ENCODE data around the gene ACOT13.
"Not testable (repeated sequence)": the region's sequence is repeated elsewhere in the genome, so short reads cannot be mapped to it uniquely, and the experiment has no call there.

The ACOT13 gene

GRCh38 chr6:24730653-24731052 is 63.8 kb downstream of the ACOT13 start:
- DNase-seq (ENCODE audit: low spot score): not testable (repeated sequence)

- DNase-seq (ENCODE audit: low spot score): not testable (repeated sequence)
Measured at GRCh38 chr6:24731456-24732134, 64.7 kb downstream of the ACOT13 start.

DNA sequence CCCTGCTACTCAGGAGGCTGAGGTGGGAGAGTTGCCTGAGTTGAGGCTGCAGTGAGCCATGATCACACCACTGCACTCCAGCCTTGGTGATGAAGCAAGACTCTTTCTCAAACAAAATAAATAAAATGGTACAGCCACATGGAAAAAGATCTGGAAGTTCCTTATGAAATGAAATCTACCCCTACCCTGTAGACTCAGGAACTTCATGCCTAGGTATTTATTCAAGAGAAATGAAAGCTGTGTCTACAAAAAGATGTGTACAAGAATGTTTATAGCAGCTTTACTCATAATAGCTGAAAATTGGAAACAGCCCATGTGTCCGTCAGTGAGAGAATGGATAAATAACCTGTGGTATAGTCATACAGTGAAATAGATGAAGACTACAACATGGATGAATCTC is 67.3 kb downstream of the ACOT13 start:
- DNase-seq (ENCODE audit: low spot score): no peak

- DNase-seq (ENCODE audit: low spot score): not testable (repeated sequence)
Measured at GRCh38 chr6:24734710-24735109, 67.8 kb downstream of the ACOT13 start.

- no peak for DNase-seq (ENCODE audit: low spot score)
Measured at GRCh38 chr6:24738741-24739140, 71.9 kb downstream of the ACOT13 start.

- no peak for DNase-seq (ENCODE audit: low spot score)
Measured at GRCh38 chr6:24740861-24741260, 74.0 kb downstream of the ACOT13 start.

DNA sequence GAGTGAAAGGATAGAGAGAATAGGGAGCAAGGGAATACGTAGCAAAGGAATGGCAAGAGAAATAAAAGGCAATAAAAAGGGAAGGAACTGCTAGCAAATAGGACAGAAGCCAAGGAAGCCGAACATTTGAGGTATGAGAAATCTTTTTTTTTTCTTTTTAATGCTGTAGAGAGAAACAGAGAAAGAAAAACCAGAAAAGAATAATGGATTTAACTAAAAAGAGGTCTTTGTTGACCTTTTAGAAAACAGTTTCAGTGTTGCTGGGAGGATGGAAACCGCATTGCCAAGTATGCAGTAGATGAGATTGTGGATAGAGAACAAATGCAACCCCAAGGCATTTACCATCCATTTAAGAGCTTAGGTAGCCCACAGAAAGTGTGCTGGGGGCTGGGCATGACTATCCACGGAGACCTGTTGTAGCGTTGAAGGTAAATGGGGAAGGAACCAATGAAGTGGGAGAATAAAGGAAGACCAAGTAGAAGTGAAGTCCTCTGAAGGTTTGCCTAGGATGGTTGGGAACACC is 75.4 kb downstream of the ACOT13 start:
- DNase-seq (ENCODE audit: low spot score): no peak

DNA sequence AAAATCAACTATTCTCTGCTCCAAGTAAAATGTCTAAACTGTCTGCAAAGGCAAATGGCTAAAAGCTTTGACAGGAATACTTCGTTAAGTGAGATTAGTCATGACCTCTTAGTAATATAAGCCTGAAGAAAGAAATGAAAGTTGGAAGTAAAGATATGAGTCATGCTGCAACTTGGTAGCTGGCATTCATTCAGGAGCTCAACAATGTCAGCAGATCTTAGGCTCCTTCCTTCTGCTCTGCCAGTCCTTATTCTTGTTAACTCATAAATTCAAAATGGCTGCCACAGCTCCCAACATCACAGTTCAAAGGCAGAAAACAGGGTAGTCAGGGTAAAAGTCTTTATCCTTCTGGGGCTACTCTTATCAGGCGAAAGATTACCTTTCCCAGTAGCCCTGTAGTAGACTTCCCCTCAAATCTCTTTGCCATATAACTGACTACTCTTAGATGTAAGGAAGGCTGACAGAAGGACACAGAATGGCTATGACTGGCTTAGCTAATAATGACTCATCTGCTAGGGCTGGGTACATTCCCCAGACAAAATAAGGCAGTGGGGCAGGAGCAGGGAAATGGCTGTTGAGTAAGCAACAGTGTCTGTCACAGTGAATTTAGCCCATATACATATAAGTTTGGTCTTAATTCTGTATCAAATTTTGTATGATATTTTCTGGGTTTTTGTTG is 76.5 kb downstream of the ACOT13 start:
- no peak for DNase-seq (ENCODE audit: low spot score)

- no peak for DNase-seq (ENCODE audit: low spot score)
Measured at GRCh38 chr6:24743944-24744335, 77.1 kb downstream of the ACOT13 start.

- no peak for DNase-seq (ENCODE audit: low spot score)
Measured at GRCh38 chr6:24744911-24745310, 78.0 kb downstream of the ACOT13 start.

DNA sequence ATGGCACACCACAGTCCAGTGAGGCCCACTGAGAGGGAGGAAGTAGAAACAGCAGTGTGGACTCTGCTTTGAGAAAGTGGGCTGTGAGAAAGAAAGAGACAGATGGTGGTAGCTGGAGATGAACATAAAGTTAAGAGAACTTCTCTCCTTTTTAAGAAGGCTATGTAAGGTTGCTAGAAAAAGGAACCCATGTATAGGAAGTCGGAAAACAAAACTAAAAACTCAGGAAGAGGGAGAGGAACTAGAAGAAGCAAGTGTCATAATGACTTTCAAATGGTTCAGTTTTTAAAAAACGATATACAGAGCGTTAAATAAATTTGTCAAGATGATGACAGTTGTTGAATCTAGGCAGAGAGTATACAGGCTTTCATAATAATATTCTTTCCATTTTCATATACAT is 82.4 kb downstream of the ACOT13 start:
- no peak for DNase-seq (ENCODE audit: low spot score)

DNA sequence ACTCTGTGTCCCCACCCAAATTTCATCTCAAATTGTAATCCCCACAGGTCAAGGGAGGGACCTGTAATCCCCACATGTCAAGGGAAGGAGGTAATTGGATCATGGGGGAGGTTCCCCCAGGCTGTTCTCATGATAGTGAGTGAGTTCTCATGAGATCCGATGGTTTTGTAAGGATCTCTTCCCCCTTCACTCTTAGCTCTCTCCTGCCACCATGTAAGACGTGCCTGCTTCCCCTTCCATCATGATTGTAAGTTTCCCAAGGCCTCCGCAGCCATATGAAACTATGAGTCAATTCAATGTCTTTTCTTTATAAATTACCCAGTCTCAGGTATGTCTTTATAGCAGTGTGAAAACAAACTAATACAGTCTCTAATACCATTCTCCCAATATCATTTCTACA is 84.0 kb downstream of the ACOT13 start:
- DNase-seq (ENCODE audit: low spot score): not testable (repeated sequence)

DNA sequence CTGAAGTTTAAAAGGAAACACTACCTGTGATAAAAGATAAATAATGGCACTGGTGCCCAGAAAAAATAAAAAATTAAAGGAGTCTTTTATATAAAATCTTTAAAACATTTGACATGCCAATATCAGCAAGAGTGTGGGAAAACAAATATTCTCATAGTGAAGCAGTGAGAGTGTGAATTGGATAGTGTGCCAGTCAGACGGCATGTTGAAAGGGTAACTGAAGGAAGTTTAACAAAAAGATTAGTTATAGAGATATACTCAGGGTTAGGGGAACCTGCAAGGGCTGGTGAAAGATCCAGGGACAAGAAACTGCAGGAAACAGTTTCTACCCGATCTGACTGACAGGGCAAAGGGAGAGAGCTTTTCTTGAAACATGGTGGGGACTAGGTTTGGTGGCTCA is 85.6 kb downstream of the ACOT13 start:
- DNase-seq (ENCODE audit: low spot score): no peak

GRCh38 chr6:24752917-24753492 is 86.1 kb downstream of the ACOT13 start:
- no peak for DNase-seq (ENCODE audit: low spot score)

- DNase-seq (ENCODE audit: low spot score): no peak
Measured at GRCh38 chr6:24753545-24753944, 86.7 kb downstream of the ACOT13 start.

DNA sequence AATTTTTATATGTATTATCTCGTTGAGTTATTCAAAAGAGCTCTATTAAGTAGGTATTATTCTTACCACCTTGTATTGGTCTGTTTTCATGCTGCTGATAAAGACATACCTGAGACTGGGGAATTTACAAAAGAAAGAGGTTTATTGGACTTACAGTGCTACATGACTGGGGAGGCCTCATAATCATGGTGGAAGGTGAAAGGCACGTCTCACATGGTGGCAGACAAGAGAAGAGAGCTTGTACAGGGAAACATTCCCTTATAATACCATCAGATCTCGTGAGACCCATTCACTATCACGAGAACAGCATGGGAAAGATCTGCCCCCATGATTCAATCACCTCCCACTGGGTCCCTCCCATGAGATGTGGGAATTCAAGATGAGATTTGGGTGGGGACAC is 87.5 kb downstream of the ACOT13 start:
- DNase-seq (ENCODE audit: low spot score): not testable (repeated sequence)

Data from HuH-7.5 (cell line).